GM19238 (cell line): Measurements from ENCODE around the gene TNFSF9.
"Not testable (repeated sequence)": the region's sequence is repeated elsewhere in the genome, so short reads cannot be mapped to it uniquely, and the experiment has no call there.

Experiments
- DNase-seq: peaks from one replicate; pipeline ENCODE4 v3.0.0; 2011; ENCODE audit warnings: low spot score; ENCODE audit not compliant: insufficient read length

Gene TNFSF9

GRCh38 chr19:6571167-6571566, 40.3 kb downstream of the TNFSF9 start:
- DNase-seq = no peak

- DNase-seq = no peak
These were observed 41.4 kb downstream of the TNFSF9 start for GRCh38 chr19:6572217-6572616.

- DNase-seq = no peak
These were observed 42.5 kb downstream of the TNFSF9 start for GRCh38 chr19:6573350-6573749.

- no peak for DNase-seq
These were observed 46.1 kb downstream of the TNFSF9 start for GRCh38 chr19:6576869-6577475.

GRCh38 chr19:6577476-6578125, 46.8 kb downstream of the TNFSF9 start:
- DNase-seq = peak; percentile 58

- no peak for DNase-seq
These were observed 48.8 kb downstream of the TNFSF9 start for GRCh38 chr19:6579450-6580178.

- no peak for DNase-seq
These were observed 49.5 kb downstream of the TNFSF9 start for GRCh38 chr19:6580313-6580712.

- not testable (repeated sequence) for DNase-seq
These were observed 52.0 kb downstream of the TNFSF9 start for GRCh38 chr19:6582515-6583484.
